ENCODE data around the gene GABRB2.

- TF ChIP-seq MAZ (IDR thresholded peaks at IDR 0.05; ENCODE audit: borderline replicate concordance, low read depth, low read length) (no peak), KDM1A (IDR thresholded peaks at IDR 0.05; ENCODE audit: low read depth) (no peak), MAFK (IDR thresholded peaks at IDR 0.05; ENCODE audit: partially characterized antibody) (no peak), CEBPB (IDR thresholded peaks at IDR 0.05) (no peak), SMC3 (IDR thresholded peaks at IDR 0.05) (no peak), TP53 (CRISPR knock-in tag; IDR thresholded peaks at IDR 0.05) (no peak), MYC (IDR thresholded peaks at IDR 0.05; ENCODE audit: borderline replicate concordance, low read length) (no peak), NR3C1 (IDR thresholded peaks at IDR 0.05) (no peak), PHF8 (IDR thresholded peaks at IDR 0.05; ENCODE audit: borderline replicate concordance, low read depth) (no peak), POLR2AphosphoS2 (conservative IDR thresholded peaks at IDR 0.05; ENCODE audit: low read length) (no peak), ZFP36 (IDR thresholded peaks at IDR 0.05; ENCODE audit: borderline replicate concordance, partially characterized antibody) (no peak), RFX5 (IDR thresholded peaks at IDR 0.05) (no peak)
- TF ChIP-seq, protein P1, sequence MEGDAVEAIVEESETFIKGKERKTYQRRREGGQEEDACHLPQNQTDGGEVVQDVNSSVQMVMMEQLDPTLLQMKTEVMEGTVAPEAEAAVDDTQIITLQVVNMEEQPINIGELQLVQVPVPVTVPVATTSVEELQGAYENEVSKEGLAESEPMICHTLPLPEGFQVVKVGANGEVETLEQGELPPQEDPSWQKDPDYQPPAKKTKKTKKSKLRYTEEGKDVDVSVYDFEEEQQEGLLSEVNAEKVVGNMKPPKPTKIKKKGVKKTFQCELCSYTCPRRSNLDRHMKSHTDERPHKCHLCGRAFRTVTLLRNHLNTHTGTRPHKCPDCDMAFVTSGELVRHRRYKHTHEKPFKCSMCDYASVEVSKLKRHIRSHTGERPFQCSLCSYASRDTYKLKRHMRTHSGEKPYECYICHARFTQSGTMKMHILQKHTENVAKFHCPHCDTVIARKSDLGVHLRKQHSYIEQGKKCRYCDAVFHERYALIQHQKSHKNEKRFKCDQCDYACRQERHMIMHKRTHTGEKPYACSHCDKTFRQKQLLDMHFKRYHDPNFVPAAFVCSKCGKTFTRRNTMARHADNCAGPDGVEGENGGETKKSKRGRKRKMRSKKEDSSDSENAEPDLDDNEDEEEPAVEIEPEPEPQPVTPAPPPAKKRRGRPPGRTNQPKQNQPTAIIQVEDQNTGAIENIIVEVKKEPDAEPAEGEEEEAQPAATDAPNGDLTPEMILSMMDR (IDR thresholded peaks at IDR 0.05): no peak
- TF ChIP-seq, protein P2, sequence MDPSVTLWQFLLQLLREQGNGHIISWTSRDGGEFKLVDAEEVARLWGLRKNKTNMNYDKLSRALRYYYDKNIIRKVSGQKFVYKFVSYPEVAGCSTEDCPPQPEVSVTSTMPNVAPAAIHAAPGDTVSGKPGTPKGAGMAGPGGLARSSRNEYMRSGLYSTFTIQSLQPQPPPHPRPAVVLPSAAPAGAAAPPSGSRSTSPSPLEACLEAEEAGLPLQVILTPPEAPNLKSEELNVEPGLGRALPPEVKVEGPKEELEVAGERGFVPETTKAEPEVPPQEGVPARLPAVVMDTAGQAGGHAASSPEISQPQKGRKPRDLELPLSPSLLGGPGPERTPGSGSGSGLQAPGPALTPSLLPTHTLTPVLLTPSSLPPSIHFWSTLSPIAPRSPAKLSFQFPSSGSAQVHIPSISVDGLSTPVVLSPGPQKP (IDR thresholded peaks at IDR 0.05; ENCODE audit: low read depth, low read length): no peak
Observed at GRCh38 chr5:161411156-161411555, 135.4 kb downstream of the GABRB2 start.
